K562 (cell line): ENCODE measurements around the gene DHTKD1. TPM values are rescaled to one million over a fixed set of nuclear protein-coding genes. Genes with fewer than 3 reads are reported as not detected.

ENCODE experiments used
- BRF1 ChIP-seq: IDR thresholded peaks from 3 replicates; pipeline ENCODE4 v1.6.1; 2011; ENCODE audit warnings: borderline replicate concordance, mild to moderate bottlenecking; ENCODE audit not compliant: insufficient read length; ENCODE audit errors: extremely low read depth
- EGR1 ChIP-seq: fragments of 450-650 bp; conservative IDR thresholded peaks from 2 replicates; pipeline ENCODE4 v1.6.1; 2017; ENCODE audit warnings: mild to moderate bottlenecking
- ESRRB ChIP-seq: fragments of 250-450 bp; sonication (Bioruptor Pico); IDR thresholded peaks from 2 replicates; pipeline ENCODE4 v1.5.0; 2020; ENCODE audit warnings: mild to moderate bottlenecking, moderate library complexity, borderline replicate concordance
- GABPA ChIP-seq: fragments of 200-800 bp; sonication (Bioruptor generic); conservative IDR thresholded peaks from 2 replicates; pipeline ENCODE4 v1.6.1; 2016; ENCODE audit warnings: low read depth, missing genetic modification characterization, missing compliant biosample characterization
- HMGN3 ChIP-seq: IDR thresholded peaks from 2 replicates; pipeline ENCODE4 v1.6.1; 2011; ENCODE audit warnings: borderline replicate concordance, low read depth, mild to moderate bottlenecking, mixed read lengths, low read length; ENCODE audit not compliant: insufficient read length; ENCODE audit errors: extremely low read depth
- NR3C1 ChIP-seq: sonication (generic); formaldehyde crosslinking; IDR thresholded peaks from 2 replicates; pipeline ENCODE4 v1.8.1; 2022; ENCODE audit warnings: missing genetic modification reagents
- TAF7 ChIP-seq: fragments of 450-650 bp; IDR thresholded peaks from 2 replicates; pipeline ENCODE4 v1.6.1; 2016; ENCODE audit warnings: missing genetic modification characterization, missing compliant biosample characterization
- YY1 ChIP-seq, 3 experiments: IDR thresholded peaks; 2 replicates each; pipeline ENCODE4 v1.6.1; 2011; ENCODE audit warnings: low read length in 2 of 3, mild to moderate bottlenecking in 2 of 3, moderate library complexity in 2 of 3, borderline replicate concordance in 1 of 3, control low read depth in 1 of 3, low read depth in 1 of 3; ENCODE audit not compliant: insufficient read depth in 3 of 3, insufficient replicate concordance in 2 of 3, control insufficient read depth in 1 of 3, insufficient read length in 1 of 3; ENCODE audit errors: extremely low read depth in 1 of 3
- ZBTB7A ChIP-seq: IDR thresholded peaks from 2 replicates; pipeline ENCODE4 v1.6.1; 2011; ENCODE audit warnings: low read depth, mild to moderate bottlenecking, low read length, moderate library complexity, borderline replicate concordance; ENCODE audit not compliant: control insufficient read depth
- ZNF316 ChIP-seq: fragments of 450-650 bp; IDR thresholded peaks from 2 replicates; pipeline ENCODE4 v1.6.1; 2016
- ZNF778 ChIP-seq: fragments of 450-650 bp; formaldehyde crosslinking; IDR thresholded peaks from 2 replicates; pipeline ENCODE4 v1.4.0; 2020; ENCODE audit warnings: mild to moderate bottlenecking, moderate library complexity
- polyA plus RNA-seq, 8 experiments: library from polyadenylated mRNA; depleted of rRNA in 4 of 8; stranded (reverse) in 5 of 8; unstranded in 3 of 8; fragments of >200 nt; fragmentation: Nextera tagmentation in 2 of 8; fragmentation: Illumina TruSeq in 1 of 8; extraction: Ambion mirVana in 2 of 8; extraction: Trizol in 1 of 8; gene quantifications; 2 replicates each; pipeline versions ENCODE4 v1.2.1 to v1.2.3, GENCODE V29; 2011 to 2014; ENCODE audit warnings: inconsistent platforms in 1 of 8, missing spikeins in 1 of 8
- total RNA-seq, 7 experiments: library from RNA; depleted of rRNA in 6 of 7; stranded (reverse); fragments of >200 nt in 6 of 7; fragmentation: Illumina TruSeq in 2 of 7; extraction: Trizol in 2 of 7; gene quantifications; 2 replicates each; pipeline versions ENCODE4 v1.2.1 to v1.2.3, GENCODE V29; 2011 to 2021; ENCODE audit warnings: low replicate concordance in 1 of 7
- TF ChIP-seq, protein P1 (sequence below), 2 experiments: IDR thresholded peaks in 1 of 2; conservative IDR thresholded peaks in 1 of 2; 2 replicates each; pipeline ENCODE4 v1.6.1; 2016; ENCODE audit warnings: low read depth in 2 of 2, mild to moderate bottlenecking in 1 of 2, missing compliant biosample characterization in 1 of 2, missing genetic modification characterization in 1 of 2, moderate library complexity in 1 of 2
- TF ChIP-seq, protein P2 (sequence below): sonication (generic); formaldehyde crosslinking; IDR thresholded peaks from 2 replicates; pipeline ENCODE4 v1.8.1; 2023; ENCODE audit warnings: mild to moderate bottlenecking, missing genetic modification reagents
- TF ChIP-seq, protein P3 (sequence below), 2 experiments: fragments of 450-650 bp; conservative IDR thresholded peaks; 2 replicates each; pipeline ENCODE4 v1.6.1; 2017; ENCODE audit warnings: mild to moderate bottlenecking in 2 of 2, moderate library complexity in 2 of 2
- TF ChIP-seq, protein P4 (sequence below): fragments of 450-650 bp; formaldehyde crosslinking; IDR thresholded peaks from 2 replicates; pipeline ENCODE4 v1.4.0; 2022; ENCODE audit warnings: missing genetic modification characterization

DHTKD1 gene
- total and polyA plus RNA-seq, 9 of the 15 experiments (the other 6 are each of a cell fraction or from before 2014, with no cell fraction given), result 3.1 to 19.7 (median 6.8) TPM

DNA sequence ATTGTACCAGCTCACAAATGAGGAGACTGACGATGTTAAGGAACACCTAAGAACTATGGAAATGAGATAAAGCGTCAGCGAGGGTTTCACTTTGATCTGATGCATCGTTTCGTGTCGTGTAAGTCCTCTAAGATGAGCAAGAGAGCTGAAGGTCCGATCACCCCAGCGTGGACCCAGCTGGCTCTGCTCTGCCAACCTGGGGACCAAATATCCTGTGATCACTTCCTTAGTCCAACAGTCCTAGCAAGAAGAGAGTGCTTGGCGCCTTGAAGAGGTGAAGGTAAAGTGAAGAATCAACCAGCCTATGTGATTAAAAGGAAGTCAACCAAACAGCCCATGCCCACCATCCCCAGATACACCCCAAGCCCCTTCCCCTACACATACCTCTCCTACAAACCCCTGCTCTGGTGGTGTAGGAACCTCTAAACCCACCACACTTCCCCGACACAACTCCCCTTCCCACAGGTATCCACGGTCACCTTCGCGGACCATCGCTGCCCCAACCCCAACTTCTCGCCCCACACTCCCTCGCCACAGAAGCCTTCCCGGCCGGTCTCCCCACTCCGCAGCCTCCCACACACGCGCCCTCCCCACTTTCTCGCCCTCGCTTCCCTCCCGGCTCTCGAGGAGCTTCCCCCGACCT, 26.9 kb upstream of the DHTKD1 start (continued):
- TF ChIP-seq, protein P1, sequence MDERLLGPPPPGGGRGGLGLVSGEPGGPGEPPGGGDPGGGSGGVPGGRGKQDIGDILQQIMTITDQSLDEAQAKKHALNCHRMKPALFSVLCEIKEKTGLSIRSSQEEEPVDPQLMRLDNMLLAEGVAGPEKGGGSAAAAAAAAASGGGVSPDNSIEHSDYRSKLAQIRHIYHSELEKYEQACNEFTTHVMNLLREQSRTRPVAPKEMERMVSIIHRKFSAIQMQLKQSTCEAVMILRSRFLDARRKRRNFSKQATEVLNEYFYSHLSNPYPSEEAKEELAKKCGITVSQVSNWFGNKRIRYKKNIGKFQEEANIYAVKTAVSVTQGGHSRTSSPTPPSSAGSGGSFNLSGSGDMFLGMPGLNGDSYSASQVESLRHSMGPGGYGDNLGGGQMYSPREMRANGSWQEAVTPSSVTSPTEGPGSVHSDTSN (CRISPR knock-in tag; IDR thresholded peaks at IDR 0.05; ENCODE audit: low read depth), result no peak
- TF ChIP-seq, protein P1 (tag; conservative IDR thresholded peaks at IDR 0.05; ENCODE audit: low read depth), result no peak
- TF ChIP-seq ZNF316 (0 out of 2 replicates have a peak, but pooled peaks have one; percentile 1), HMGN3 (no peak), EGR1 (peak; percentile 83), ESRRB (CRISPR knock-in tag) (no peak), TAF7 (no peak), NR3C1 (CRISPR knock-in tag) (no peak), ZBTB7A (0 out of 2 replicates have a peak, but pooled peaks have one; percentile 7), GABPA (no peak), BRF1 (no peak), YY1 (IDR thresholded peaks at IDR 0.05; ENCODE audit: borderline replicate concordance in 1 of 3, control insufficient read depth in 1 of 3, extremely low read depth in 1 of 3, insufficient read depth in 3 of 3, insufficient read length in 1 of 3, insufficient replicate concordance in 2 of 3, low read depth in 1 of 3, low read length in 2 of 3) (peak in 1 of 3 experiments; percentile 15), ZNF778 (no peak)
- TF ChIP-seq, protein P2, sequence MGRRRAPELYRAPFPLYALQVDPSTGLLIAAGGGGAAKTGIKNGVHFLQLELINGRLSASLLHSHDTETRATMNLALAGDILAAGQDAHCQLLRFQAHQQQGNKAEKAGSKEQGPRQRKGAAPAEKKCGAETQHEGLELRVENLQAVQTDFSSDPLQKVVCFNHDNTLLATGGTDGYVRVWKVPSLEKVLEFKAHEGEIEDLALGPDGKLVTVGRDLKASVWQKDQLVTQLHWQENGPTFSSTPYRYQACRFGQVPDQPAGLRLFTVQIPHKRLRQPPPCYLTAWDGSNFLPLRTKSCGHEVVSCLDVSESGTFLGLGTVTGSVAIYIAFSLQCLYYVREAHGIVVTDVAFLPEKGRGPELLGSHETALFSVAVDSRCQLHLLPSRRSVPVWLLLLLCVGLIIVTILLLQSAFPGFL, result no peak
- TF ChIP-seq, protein P3, sequence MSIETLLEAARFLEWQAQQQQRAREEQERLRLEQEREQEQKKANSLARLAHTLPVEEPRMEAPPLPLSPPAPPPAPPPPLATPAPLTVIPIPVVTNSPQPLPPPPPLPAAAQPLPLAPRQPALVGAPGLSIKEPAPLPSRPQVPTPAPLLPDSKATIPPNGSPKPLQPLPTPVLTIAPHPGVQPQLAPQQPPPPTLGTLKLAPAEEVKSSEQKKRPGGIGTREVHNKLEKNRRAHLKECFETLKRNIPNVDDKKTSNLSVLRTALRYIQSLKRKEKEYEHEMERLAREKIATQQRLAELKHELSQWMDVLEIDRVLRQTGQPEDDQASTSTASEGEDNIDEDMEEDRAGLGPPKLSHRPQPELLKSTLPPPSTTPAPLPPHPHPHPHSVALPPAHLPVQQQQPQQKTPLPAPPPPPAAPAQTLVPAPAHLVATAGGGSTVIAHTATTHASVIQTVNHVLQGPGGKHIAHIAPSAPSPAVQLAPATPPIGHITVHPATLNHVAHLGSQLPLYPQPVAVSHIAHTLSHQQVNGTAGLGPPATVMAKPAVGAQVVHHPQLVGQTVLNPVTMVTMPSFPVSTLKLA (conservative IDR thresholded peaks at IDR 0.05), result no peak
- TF ChIP-seq, protein P4, sequence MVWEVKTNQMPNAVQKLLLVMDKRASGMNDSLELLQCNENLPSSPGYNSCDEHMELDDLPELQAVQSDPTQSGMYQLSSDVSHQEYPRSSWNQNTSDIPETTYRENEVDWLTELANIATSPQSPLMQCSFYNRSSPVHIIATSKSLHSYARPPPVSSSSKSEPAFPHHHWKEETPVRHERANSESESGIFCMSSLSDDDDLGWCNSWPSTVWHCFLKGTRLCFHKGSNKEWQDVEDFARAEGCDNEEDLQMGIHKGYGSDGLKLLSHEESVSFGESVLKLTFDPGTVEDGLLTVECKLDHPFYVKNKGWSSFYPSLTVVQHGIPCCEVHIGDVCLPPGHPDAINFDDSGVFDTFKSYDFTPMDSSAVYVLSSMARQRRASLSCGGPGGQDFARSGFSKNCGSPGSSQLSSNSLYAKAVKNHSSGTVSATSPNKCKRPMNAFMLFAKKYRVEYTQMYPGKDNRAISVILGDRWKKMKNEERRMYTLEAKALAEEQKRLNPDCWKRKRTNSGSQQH (CRISPR knock-in tag), result peak; percentile 84; the same call in 1 of the 2 replicates
